ENCODE measurements around the gene SMCO2.

DNA sequence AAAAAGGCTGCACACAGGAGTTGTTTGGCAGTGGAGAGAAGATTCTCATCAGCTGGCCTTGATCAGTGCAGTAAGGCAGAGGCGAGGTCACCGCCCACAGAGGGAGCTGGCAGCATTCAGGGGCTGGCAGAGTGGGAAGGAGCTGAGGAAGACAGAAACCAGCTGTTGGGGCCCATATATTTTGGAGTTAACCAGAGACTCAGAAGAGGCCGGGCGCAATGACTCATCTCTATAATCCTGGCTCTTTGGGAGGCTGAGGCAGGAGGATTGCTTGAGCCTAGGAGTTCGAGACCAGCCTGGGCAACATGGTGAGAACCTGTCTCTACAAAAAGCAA is 17.7 kb downstream of the SMCO2 start:
- TF ChIP-seq EZH2 (IDR thresholded peaks at IDR 0.05), result no peak
- no peak for TF ChIP-seq FOXP2 (optimal IDR thresholded peaks at IDR 0.05; ENCODE audit: control extremely low read depth, extremely low read length, insufficient read depth)

All from SK-N-MC (cell line).